ENCODE measurements around the gene CCNF.

Gene CCNF

GRCh38 chr16:2498531-2499253 lies 69.4 kb downstream of the CCNF start:
- no peak for ATAC-seq (ENCODE audit: insufficient read depth, low read depth)
- Histone ChIP-seq H3K4me1 (ENCODE audit: insufficient read depth, low read length) (peaks cover 11% of the 10 kb centered on the region), H3K79me2 (ENCODE audit: insufficient read depth, low read length) (0 out of 2 replicates have a peak, but pooled peaks cover 3% of the 10 kb centered on the region), H3K4me3 (ENCODE audit: low read depth in 1 of 2, low read length in 2 of 2) (no peak overlapping the region), H4K20me1 (ENCODE audit: insufficient read depth, low read length) (peaks cover 30% of the 10 kb centered on the region), H3K4me2 (ENCODE audit: insufficient read depth, low read length) (no peak overlapping the region), H3K9ac (ENCODE audit: low read depth, low read length) (no peak overlapping the region), H3K27ac (ENCODE audit: low read length) (no peak overlapping the region), H3K36me3 (ENCODE audit: insufficient read depth, low read length) (peaks cover 61% of the 10 kb centered on the region), H2AFZ (ENCODE audit: low read depth, low read length) (no peak overlapping the region), H3K27me3 (ENCODE audit: insufficient read depth, low read length, poor library complexity) (no peaks in the 10 kb centered on the region), H3K9me3 (ENCODE audit: insufficient read depth, low read length, severe bottlenecking) (no peaks in the 10 kb centered on the region)
- DNase-seq, result no peak
- TF ChIP-seq CTCF (IDR thresholded peaks at IDR 0.05; ENCODE audit: borderline replicate concordance, extremely low read depth, low read length, poor library complexity, severe bottlenecking) (no peak), EZH2 (IDR thresholded peaks at IDR 0.05; ENCODE audit: borderline replicate concordance, low read depth, low read length, severe bottlenecking) (no peak)

- DNase-seq, result no peak
- no peak overlapping the region for H3K9ac ChIP-seq (ENCODE audit: low read depth, low read length)
- H4K20me1 ChIP-seq (ENCODE audit: insufficient read depth, low read length), result peaks cover 29% of the 10 kb centered on the region
- H3K27ac ChIP-seq (ENCODE audit: low read length), result no peak overlapping the region
- no peaks in the 10 kb centered on the region for H3K79me2 ChIP-seq (ENCODE audit: insufficient read depth, low read length)
- peaks cover 11% of the 10 kb centered on the region for H3K4me1 ChIP-seq (ENCODE audit: insufficient read depth, low read length)
- ATAC-seq (ENCODE audit: insufficient read depth, low read depth), result no peak
- TF ChIP-seq EZH2 (IDR thresholded peaks at IDR 0.05; ENCODE audit: borderline replicate concordance, low read depth, low read length, severe bottlenecking) (no peak), CTCF (IDR thresholded peaks at IDR 0.05; ENCODE audit: borderline replicate concordance, extremely low read depth, low read length, poor library complexity, severe bottlenecking) (no peak)
- no peak overlapping the region for H3K4me3 ChIP-seq (ENCODE audit: low read depth in 1 of 2, low read length in 2 of 2)
- no peaks in the 10 kb centered on the region for H3K9me3 ChIP-seq (ENCODE audit: insufficient read depth, low read length, severe bottlenecking)
- H3K36me3 ChIP-seq (ENCODE audit: insufficient read depth, low read length), result peaks cover 61% of the 10 kb centered on the region
- H2AFZ ChIP-seq (ENCODE audit: low read depth, low read length), result no peak overlapping the region
- no peak overlapping the region for H3K4me2 ChIP-seq (ENCODE audit: insufficient read depth, low read length)
- no peaks in the 10 kb centered on the region for H3K27me3 ChIP-seq (ENCODE audit: insufficient read depth, low read length, poor library complexity)
These were observed 70.2 kb downstream of the CCNF start for GRCh38 chr16:2499454-2499853.

GRCh38 chr16:2499890-2500429 lies 70.7 kb downstream of the CCNF start:
- H3K4me1 ChIP-seq (ENCODE audit: insufficient read depth, low read length), result peaks cover 11% of the 10 kb centered on the region
- no peak overlapping the region for H2AFZ ChIP-seq (ENCODE audit: low read depth, low read length)
- no peak overlapping the region for H3K4me3 ChIP-seq (ENCODE audit: low read depth in 1 of 2, low read length in 2 of 2)
- H3K27me3 ChIP-seq (ENCODE audit: insufficient read depth, low read length, poor library complexity), result no peaks in the 10 kb centered on the region
- TF ChIP-seq CTCF (IDR thresholded peaks at IDR 0.05; ENCODE audit: borderline replicate concordance, extremely low read depth, low read length, poor library complexity, severe bottlenecking) (no peak), EZH2 (IDR thresholded peaks at IDR 0.05; ENCODE audit: borderline replicate concordance, low read depth, low read length, severe bottlenecking) (no peak)
- H3K9ac ChIP-seq (ENCODE audit: low read depth, low read length), result no peak overlapping the region
- DNase-seq (no peak), ATAC-seq (ENCODE audit: insufficient read depth, low read depth) (no peak)
- peaks cover 29% of the 10 kb centered on the region for H4K20me1 ChIP-seq (ENCODE audit: insufficient read depth, low read length)
- peaks cover 61% of the 10 kb centered on the region for H3K36me3 ChIP-seq (ENCODE audit: insufficient read depth, low read length)
- H3K79me2 ChIP-seq (ENCODE audit: insufficient read depth, low read length), result no peaks in the 10 kb centered on the region
- no peaks in the 10 kb centered on the region for H3K9me3 ChIP-seq (ENCODE audit: insufficient read depth, low read length, severe bottlenecking)
- no peak overlapping the region for H3K4me2 ChIP-seq (ENCODE audit: insufficient read depth, low read length)
- no peak overlapping the region for H3K27ac ChIP-seq (ENCODE audit: low read length)

All from DND-41 (cell line).